Umbilical cord (tissue), 2 donors: ENCODE results near the gene PARP2. TPM values are rescaled to one million over a fixed set of nuclear protein-coding genes. Genes with fewer than 3 reads are reported as not detected.
"Not testable (repeated sequence)": the region's sequence is repeated elsewhere in the genome, so short reads cannot be mapped to it uniquely, and the experiment has no call there.

Source experiments
- DNase-seq: peaks from one replicate; pipeline ENCODE4 v3.0.0-alpha.2; 2015; ENCODE audit warnings: low spot score
- total RNA-seq: library from RNA; depleted of rRNA; stranded (reverse); fragments of >200 nt; gene quantifications from one replicate; pipeline ENCODE4 v1.2.3, GENCODE V29; 2014; ENCODE audit warnings: low replicate concordance; ENCODE audit not compliant: insufficient read depth

PARP2 gene
- total RNA-seq, 1 donor from 2014 or later = 11.3 TPM

GRCh38 chr14:20345366-20345765 is 1.9 kb downstream of the PARP2 start:
- DNase-seq = no peak

GRCh38 chr14:20346713-20347112 is 3.3 kb downstream of the PARP2 start:
- DNase-seq = no peak

- no peak for DNase-seq
Observed at GRCh38 chr14:20347747-20348146, 4.3 kb downstream of the PARP2 start.

- DNase-seq = no peak
Observed at GRCh38 chr14:20350282-20350681, 6.8 kb downstream of the PARP2 start.

- DNase-seq = no peak
Observed at GRCh38 chr14:20350860-20351259, 7.4 kb downstream of the PARP2 start.

- no peak for DNase-seq
Observed at GRCh38 chr14:20356422-20356821, 13.0 kb downstream of the PARP2 start.

GRCh38 chr14:20358474-20358873 is 15.0 kb downstream of the PARP2 start:
- DNase-seq = not testable (repeated sequence)

- DNase-seq = no peak
Observed at GRCh38 chr14:20365928-20366327, 22.5 kb downstream of the PARP2 start.

GRCh38 chr14:20372796-20373195 is 29.4 kb downstream of the PARP2 start:
- no peak for DNase-seq

- DNase-seq = no peak
Observed at GRCh38 chr14:20375471-20375870, 32.0 kb downstream of the PARP2 start.

GRCh38 chr14:20376071-20376588 is 32.7 kb downstream of the PARP2 start:
- no peak for DNase-seq

- no peak for DNase-seq
Observed at GRCh38 chr14:20377171-20377570, 33.7 kb downstream of the PARP2 start.

- DNase-seq = no peak
Observed at GRCh38 chr14:20379743-20380142, 36.3 kb downstream of the PARP2 start.

GRCh38 chr14:20380681-20381080 is 37.2 kb downstream of the PARP2 start:
- DNase-seq = no peak

- no peak for DNase-seq
Observed at GRCh38 chr14:20381341-20381740, 37.9 kb downstream of the PARP2 start.

- no peak for DNase-seq
Observed at GRCh38 chr14:20382526-20382925, 39.1 kb downstream of the PARP2 start.

GRCh38 chr14:20383032-20383431 is 39.6 kb downstream of the PARP2 start:
- DNase-seq = no peak

GRCh38 chr14:20383636-20384035 is 40.2 kb downstream of the PARP2 start:
- DNase-seq = no peak

- DNase-seq = no peak
Observed at GRCh38 chr14:20384321-20384720, 40.9 kb downstream of the PARP2 start.

GRCh38 chr14:20384886-20385285 is 41.5 kb downstream of the PARP2 start:
- DNase-seq = peak; percentile 30

GRCh38 chr14:20386276-20386855 is 42.9 kb downstream of the PARP2 start:
- DNase-seq = no peak

- peak; percentile 4 for DNase-seq
Observed at GRCh38 chr14:20387576-20387975, 44.1 kb downstream of the PARP2 start.

GRCh38 chr14:20388159-20388558 is 44.7 kb downstream of the PARP2 start:
- no peak for DNase-seq

GRCh38 chr14:20391505-20391904 is 48.1 kb downstream of the PARP2 start:
- DNase-seq = no peak
